Karpas-422 (cell line): Measurements from ENCODE around the gene KCNS3. TPM values are rescaled to one million over a fixed set of nuclear protein-coding genes. Genes with fewer than 3 reads are reported as not detected.

Experiments used
- DNase-seq: peaks from one replicate; pipeline ENCODE4 v3.0.0-alpha.2; 2015
- H2AFZ ChIP-seq: fragments of 200-600 bp; sonication (generic); 2 replicates; pipeline ENCODE4 v1.6.1; 2014; ENCODE audit warnings: antibody characterized with exemption, low read length, mixed read lengths
- H3K27ac ChIP-seq: fragments of 200-600 bp; sonication (generic); 2 replicates; pipeline ENCODE4 v1.5.1; 2014; ENCODE audit warnings: mild to moderate bottlenecking, low read length, moderate library complexity
- H3K27me3 ChIP-seq: fragments of 200-600 bp; sonication (generic); 2 replicates; pipeline ENCODE4 v1.6.1; 2014; ENCODE audit warnings: low read length, mixed read lengths
- H3K36me3 ChIP-seq: fragments of 200-600 bp; sonication (generic); 2 replicates; pipeline ENCODE4 v1.6.1; 2014; ENCODE audit warnings: low read length, mixed read lengths; ENCODE audit not compliant: insufficient read depth
- H3K4me1 ChIP-seq: fragments of 200-600 bp; sonication (generic); 2 replicates; pipeline ENCODE4 v1.6.1; 2014; ENCODE audit warnings: mild to moderate bottlenecking, low read length, mixed read lengths
- H3K4me2 ChIP-seq: fragments of 200-600 bp; sonication (generic); 2 replicates; pipeline ENCODE4 v1.6.1; 2014; ENCODE audit warnings: low read length, low read depth, mild to moderate bottlenecking; ENCODE audit not compliant: poor library complexity, severe bottlenecking
- H3K4me3 ChIP-seq: fragments of 200-600 bp; sonication (generic); 2 replicates; pipeline ENCODE4 v1.5.1; 2014; ENCODE audit warnings: mild to moderate bottlenecking, antibody characterized with exemption, low read length, mixed read lengths
- H3K79me2 ChIP-seq: fragments of 200-600 bp; sonication (generic); 2 replicates; pipeline ENCODE4 v1.6.1; 2014; ENCODE audit warnings: mild to moderate bottlenecking, low read length, mixed read lengths
- H3K9ac ChIP-seq: fragments of 200-600 bp; sonication (generic); 2 replicates; pipeline ENCODE4 v1.6.0; 2014; ENCODE audit warnings: low read length
- H3K9me2 ChIP-seq: fragments of 200-600 bp; sonication (generic), shearing (Covaris generic); replicated peaks from 2 replicates; pipeline ENCODE4 v1.6.0; 2014; ENCODE audit warnings: mild to moderate bottlenecking, low read length, moderate library complexity; ENCODE audit not compliant: insufficient read depth
- H3K9me3 ChIP-seq: fragments of 300-700, 200-600 bp; sonication (generic); 2 replicates; pipeline ENCODE4 v1.6.1; 2014; ENCODE audit warnings: low read length, mixed read lengths
- H4K20me1 ChIP-seq: fragments of 200-600 bp; sonication (generic); 2 replicates; pipeline ENCODE4 v1.6.1; 2014; ENCODE audit warnings: mild to moderate bottlenecking, antibody characterized with exemption, low read length, low read depth; ENCODE audit not compliant: insufficient read depth
- total RNA-seq: library from RNA; depleted of rRNA; stranded (reverse); fragments of >200 nt; shearing (Covaris generic); gene quantifications from 2 replicates; pipeline ENCODE4 v1.2.3, GENCODE V29; 2014; ENCODE audit warnings: low replicate concordance

Gene KCNS3
- total RNA-seq, 1 experiment from 2014 or later, result 1.5 TPM

GRCh38 chr2:17849275-17849674 is 29.2 kb upstream of the KCNS3 start:
- Histone ChIP-seq H3K9ac (no peak overlapping the region), H4K20me1 (no peaks in the 10 kb centered on the region), H3K27ac (no peak overlapping the region), H3K36me3 (no peaks in the 10 kb centered on the region), H3K4me2 (no peak overlapping the region), H3K27me3 (no peaks in the 10 kb centered on the region), H3K4me1 (peaks cover 22% of the 10 kb centered on the region), H3K9me3 (no peaks in the 10 kb centered on the region), H3K4me3 (no peak overlapping the region), H3K9me2 (no peaks in the 10 kb centered on the region), H2AFZ (no peak overlapping the region), H3K79me2 (no peaks in the 10 kb centered on the region)
- no peak for DNase-seq

GRCh38 chr2:17850151-17850550 is 28.3 kb upstream of the KCNS3 start:
- DNase-seq, result no peak
- H3K79me2 ChIP-seq, result no peaks in the 10 kb centered on the region
- H3K4me1 ChIP-seq, result peaks cover 22% of the 10 kb centered on the region
- H3K36me3 ChIP-seq, result no peaks in the 10 kb centered on the region
- H3K9me3 ChIP-seq, result no peaks in the 10 kb centered on the region
- H3K4me2 ChIP-seq, result no peak overlapping the region
- H3K9me2 ChIP-seq, result no peaks in the 10 kb centered on the region
- H3K9ac ChIP-seq, result no peak overlapping the region
- H4K20me1 ChIP-seq, result no peaks in the 10 kb centered on the region
- no peak overlapping the region for H3K27ac ChIP-seq
- H3K4me3 ChIP-seq, result no peak overlapping the region
- H2AFZ ChIP-seq, result 0 out of 2 replicates have a peak overlapping the region, but pooled peaks have one; percentile 38
- H3K27me3 ChIP-seq, result no peaks in the 10 kb centered on the region

- Histone ChIP-seq H3K27ac (no peak overlapping the region), H3K27me3 (no peaks in the 10 kb centered on the region), H3K9ac (no peak overlapping the region), H3K79me2 (no peaks in the 10 kb centered on the region), H4K20me1 (no peaks in the 10 kb centered on the region), H3K9me2 (no peaks in the 10 kb centered on the region), H3K4me2 (no peak overlapping the region), H3K9me3 (no peaks in the 10 kb centered on the region), H3K4me3 (no peak overlapping the region), H2AFZ (no peak overlapping the region), H3K36me3 (no peaks in the 10 kb centered on the region), H3K4me1 (peaks cover 22% of the 10 kb centered on the region)
- DNase-seq, result peak; percentile 85
Observed at GRCh38 chr2:17851731-17852585, 26.5 kb upstream of the KCNS3 start.

- Histone ChIP-seq H3K9ac (no peak overlapping the region), H3K4me1 (peaks cover 5% of the 10 kb centered on the region), H3K9me2 (no peaks in the 10 kb centered on the region), H3K36me3 (no peaks in the 10 kb centered on the region), H4K20me1 (no peaks in the 10 kb centered on the region), H3K27ac (no peak overlapping the region), H2AFZ (no peak overlapping the region), H3K4me2 (no peak overlapping the region), H3K4me3 (no peak overlapping the region), H3K79me2 (no peaks in the 10 kb centered on the region), H3K9me3 (no peaks in the 10 kb centered on the region), H3K27me3 (no peaks in the 10 kb centered on the region)
- no peak for DNase-seq
Observed at GRCh38 chr2:17853799-17854198, 24.7 kb upstream of the KCNS3 start.

- Histone ChIP-seq H3K27ac (no peak overlapping the region), H3K79me2 (no peaks in the 10 kb centered on the region), H3K9ac (no peak overlapping the region), H4K20me1 (no peaks in the 10 kb centered on the region), H3K9me2 (no peaks in the 10 kb centered on the region), H3K4me3 (no peak overlapping the region), H3K4me1 (no peaks in the 10 kb centered on the region), H3K9me3 (no peaks in the 10 kb centered on the region), H2AFZ (no peak overlapping the region), H3K4me2 (no peak overlapping the region), H3K36me3 (no peaks in the 10 kb centered on the region), H3K27me3 (no peaks in the 10 kb centered on the region)
- no peak for DNase-seq
Observed at GRCh38 chr2:17857021-17857420, 21.4 kb upstream of the KCNS3 start.

GRCh38 chr2:17858064-17858463 is 20.4 kb upstream of the KCNS3 start:
- Histone ChIP-seq H3K27ac (no peak overlapping the region), H3K36me3 (no peaks in the 10 kb centered on the region), H3K4me1 (no peaks in the 10 kb centered on the region), H4K20me1 (no peaks in the 10 kb centered on the region), H2AFZ (no peak overlapping the region), H3K4me3 (no peak overlapping the region), H3K9me2 (no peaks in the 10 kb centered on the region), H3K79me2 (no peaks in the 10 kb centered on the region), H3K9me3 (no peaks in the 10 kb centered on the region), H3K4me2 (no peak overlapping the region), H3K27me3 (no peaks in the 10 kb centered on the region), H3K9ac (no peak overlapping the region)
- no peak for DNase-seq

- no peaks in the 10 kb centered on the region for H3K27me3 ChIP-seq
- H2AFZ ChIP-seq, result no peak overlapping the region
- no peak for DNase-seq
- H3K9me2 ChIP-seq, result no peaks in the 10 kb centered on the region
- no peak overlapping the region for H3K4me2 ChIP-seq
- H3K4me3 ChIP-seq, result no peak overlapping the region
- no peaks in the 10 kb centered on the region for H4K20me1 ChIP-seq
- H3K4me1 ChIP-seq, result no peaks in the 10 kb centered on the region
- no peak overlapping the region for H3K27ac ChIP-seq
- H3K9me3 ChIP-seq, result no peaks in the 10 kb centered on the region
- H3K36me3 ChIP-seq, result no peaks in the 10 kb centered on the region
- H3K79me2 ChIP-seq, result no peaks in the 10 kb centered on the region
- H3K9ac ChIP-seq, result no peak overlapping the region
Observed at GRCh38 chr2:17863539-17863938, 14.9 kb upstream of the KCNS3 start.

GRCh38 chr2:17864676-17865075 is 13.8 kb upstream of the KCNS3 start:
- H3K9me3 ChIP-seq, result no peaks in the 10 kb centered on the region
- no peak overlapping the region for H3K9ac ChIP-seq
- DNase-seq, result no peak

More at GRCh38 chr2:17864676-17865075, 13.8 kb upstream of the KCNS3 start:
- Histone ChIP-seq H2AFZ (no peak overlapping the region), H3K4me1 (no peaks in the 10 kb centered on the region), H4K20me1 (no peaks in the 10 kb centered on the region), H3K79me2 (no peaks in the 10 kb centered on the region), H3K27ac (no peak overlapping the region), H3K36me3 (no peaks in the 10 kb centered on the region), H3K9me2 (no peaks in the 10 kb centered on the region), H3K4me2 (no peak overlapping the region), H3K4me3 (no peak overlapping the region), H3K27me3 (peaks cover 3% of the 10 kb centered on the region; the same call in 1 of the 2 replicates)
